Smooth muscle cell (in vitro differentiated cells): ENCODE data around the gene SUCLG2. TPM values are rescaled to one million over a fixed set of nuclear protein-coding genes. Genes with fewer than 3 reads are reported as not detected.

ENCODE experiments used
- DNase-seq: peaks from one replicate; lab custom pipeline; 2025; ENCODE audit not compliant: unreplicated experiment; lab: John Stamatoyannopoulos, UW
- H2AFZ ChIP-seq: fragments of 200-600 bp; sonication (generic); 2 replicates; pipeline ENCODE4 v1.6.0; 2016; ENCODE audit warnings: antibody characterized with exemption, low read depth, mild to moderate bottlenecking
- H3F3A ChIP-seq: fragments of 200-600 bp; sonication (generic); 2 replicates; pipeline ENCODE4 v1.6.0; 2017; ENCODE audit warnings: antibody characterized with exemption, low read depth
- H3K27ac ChIP-seq: fragments of 200-600 bp; sonication (generic); 2 replicates; pipeline ENCODE4 v1.5.1; 2016; ENCODE audit warnings: low read depth, mild to moderate bottlenecking
- H3K27me3 ChIP-seq: fragments of 200-600 bp; sonication (generic); 2 replicates; pipeline ENCODE4 v1.6.1; 2016; ENCODE audit warnings: low read depth, mild to moderate bottlenecking
- H3K36me3 ChIP-seq: fragments of 200-600 bp; sonication (generic); 2 replicates; pipeline ENCODE4 v1.5.1; 2016; ENCODE audit warnings: low read depth
- H3K4me1 ChIP-seq: fragments of 200-600 bp; sonication (generic); 2 replicates; pipeline ENCODE4 v1.5.1; 2016; ENCODE audit warnings: low read depth
- H3K4me2 ChIP-seq: fragments of 200-600 bp; sonication (generic); 2 replicates; pipeline ENCODE4 v1.6.0; 2016; ENCODE audit warnings: mild to moderate bottlenecking
- H3K4me3 ChIP-seq: fragments of 200-600 bp; sonication (generic); 2 replicates; pipeline ENCODE4 v1.5.1; 2016; ENCODE audit warnings: mild to moderate bottlenecking
- H3K79me2 ChIP-seq: fragments of 200-600 bp; sonication (generic); 2 replicates; pipeline ENCODE4 v1.6.0; 2016; ENCODE audit warnings: low read depth, mild to moderate bottlenecking
- H3K9ac ChIP-seq: fragments of 200-600 bp; sonication (generic); 2 replicates; pipeline ENCODE4 v1.6.0; 2016; ENCODE audit warnings: low read depth
- H3K9me3 ChIP-seq: fragments of 200-600 bp; sonication (generic); replicated peaks from 2 replicates; pipeline ENCODE4 v1.5.1; 2016; ENCODE audit warnings: low read depth
- H4K20me1 ChIP-seq: fragments of 200-600 bp; sonication (generic); 2 replicates; pipeline ENCODE4 v1.6.0; 2016; ENCODE audit warnings: low read depth
- CTCF ChIP-seq: fragments of 200-600 bp; sonication (generic); IDR thresholded peaks from 2 replicates; pipeline ENCODE4 v1.5.1; 2017; ENCODE audit warnings: borderline replicate concordance, mild to moderate bottlenecking, antibody characterized with exemption; ENCODE audit not compliant: insufficient read depth, poor library complexity, severe bottlenecking
- WGBS: methylation state at CpG from one replicate; pipeline ENCODE4 v1.1.7; 2016; ENCODE audit warnings: low lambda C conversion rate; 5-methylcytosine and 5-hydroxymethylcytosine counted together
- polyA plus RNA-seq: library from polyadenylated mRNA; unstranded; fragments of >200 nt; fragmentation: Nextera tagmentation; extraction: Ambion mirVana; gene quantifications from 2 replicates; pipeline ENCODE4 v1.2.1, GENCODE V29; 2016
- total RNA-seq: library from RNA; depleted of rRNA; stranded (reverse); fragments of >200 nt; gene quantifications from 2 replicates; pipeline ENCODE4 v1.2.3, GENCODE V29; 2014

Gene SUCLG2
- total and polyA plus RNA-seq, 2 experiments from 2014 or later, result 40.3 to 45.4 TPM

- WGBS, result 68% methylated on average over 4 of the region's 4 CpGs
- no peak overlapping the region for H3K4me3 ChIP-seq
- H3K4me2 ChIP-seq, result no peak overlapping the region
- H2AFZ ChIP-seq, result no peak overlapping the region
- no peak for DNase-seq
- no peaks in the 10 kb centered on the region for H3K79me2 ChIP-seq
- H4K20me1 ChIP-seq, result no peaks in the 10 kb centered on the region
- no peak overlapping the region for H3K9ac ChIP-seq
- no peaks in the 10 kb centered on the region for H3K27me3 ChIP-seq
- TF ChIP-seq CTCF, result no peak
- no peaks in the 10 kb centered on the region for H3K9me3 ChIP-seq
- no peak overlapping the region for H3K27ac ChIP-seq
- H3K4me1 ChIP-seq, result no peaks in the 10 kb centered on the region
- no peaks in the 10 kb centered on the region for H3F3A ChIP-seq
- H3K36me3 ChIP-seq, result no peaks in the 10 kb centered on the region
Measured at GRCh38 chr3:67458896-67459530, 195.4 kb downstream of the SUCLG2 start.

DNA sequence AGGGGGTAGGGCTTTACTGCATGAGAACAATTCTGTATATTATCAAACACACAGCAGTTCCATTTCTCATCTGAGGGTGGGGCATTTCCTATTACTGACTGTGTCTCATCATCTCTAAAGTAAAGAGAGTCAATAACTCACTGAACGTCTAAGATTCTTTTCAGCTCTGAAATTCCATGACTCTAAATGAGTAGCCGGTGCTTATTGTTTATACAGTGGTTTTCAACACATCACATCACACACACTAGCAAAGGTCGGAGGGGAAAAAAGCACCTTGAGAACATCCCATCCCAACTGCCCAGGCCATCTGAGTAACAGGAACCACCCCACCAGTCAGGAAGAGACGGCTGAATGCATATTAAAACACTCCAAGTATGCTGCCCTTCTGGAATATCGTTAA is 196.0 kb downstream of the SUCLG2 start:
- Histone ChIP-seq H2AFZ (no peak overlapping the region), H3K4me3 (no peak overlapping the region), H3K9me3 (no peaks in the 10 kb centered on the region), H3K4me2 (no peak overlapping the region), H4K20me1 (no peaks in the 10 kb centered on the region), H3K4me1 (no peaks in the 10 kb centered on the region), H3K9ac (no peak overlapping the region), H3K27me3 (no peaks in the 10 kb centered on the region), H3K79me2 (no peaks in the 10 kb centered on the region), H3F3A (no peaks in the 10 kb centered on the region), H3K27ac (no peak overlapping the region), H3K36me3 (no peaks in the 10 kb centered on the region)
- no peak for TF ChIP-seq CTCF
- no peak for DNase-seq
- WGBS, result 83% methylated on average over 5 of the region's 5 CpGs

- H4K20me1 ChIP-seq, result no peaks in the 10 kb centered on the region
- no peaks in the 10 kb centered on the region for H3K27me3 ChIP-seq
- H2AFZ ChIP-seq, result no peak overlapping the region
- DNase-seq, result no peak
- H3K9me3 ChIP-seq, result no peaks in the 10 kb centered on the region
- H3K27ac ChIP-seq, result no peak overlapping the region
- no peak for TF ChIP-seq CTCF
- no peaks in the 10 kb centered on the region for H3K36me3 ChIP-seq
- H3F3A ChIP-seq, result no peaks in the 10 kb centered on the region
- no peak overlapping the region for H3K9ac ChIP-seq
- H3K4me1 ChIP-seq, result no peaks in the 10 kb centered on the region
- H3K79me2 ChIP-seq, result no peaks in the 10 kb centered on the region
- H3K4me2 ChIP-seq, result no peak overlapping the region
- 100% methylated on average over 3 of the region's 3 CpGs for WGBS
- no peak overlapping the region for H3K4me3 ChIP-seq
Measured at GRCh38 chr3:67453628-67454027, 200.8 kb downstream of the SUCLG2 start.

DNA sequence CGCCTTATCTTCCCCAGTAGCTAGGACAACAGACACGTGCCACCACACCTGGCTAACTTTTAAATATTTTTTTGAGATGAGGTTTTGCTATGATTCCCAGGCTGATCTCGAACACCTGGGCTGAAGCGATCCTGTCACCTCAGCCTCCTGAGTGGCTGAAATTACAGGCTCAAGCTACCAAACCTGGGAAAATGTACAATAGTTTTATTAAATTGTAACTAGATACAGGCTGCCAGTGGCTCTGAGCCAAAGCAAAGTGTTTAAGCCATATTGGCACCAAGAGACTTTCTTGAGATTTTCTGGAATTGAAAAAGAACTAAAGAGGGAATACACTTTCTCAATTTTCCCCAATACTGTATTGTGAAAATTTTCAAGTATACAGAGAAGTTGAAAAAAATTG is 204.3 kb downstream of the SUCLG2 start:
- Histone ChIP-seq H3K4me1 (no peaks in the 10 kb centered on the region), H3K4me2 (no peak overlapping the region), H3K27me3 (no peaks in the 10 kb centered on the region), H3K4me3 (no peak overlapping the region), H4K20me1 (no peaks in the 10 kb centered on the region), H2AFZ (no peak overlapping the region), H3K9ac (no peak overlapping the region), H3K79me2 (no peaks in the 10 kb centered on the region), H3K9me3 (no peaks in the 10 kb centered on the region), H3K36me3 (no peaks in the 10 kb centered on the region), H3K27ac (no peak overlapping the region), H3F3A (no peaks in the 10 kb centered on the region)
- TF ChIP-seq CTCF, result no peak
- no peak for DNase-seq
- WGBS, result 97% methylated on average over 4 of the region's 4 CpGs
